ENCODE results near the gene TSHZ1. TPM values are rescaled to one million over a fixed set of nuclear protein-coding genes. Genes with fewer than 3 reads are reported as not detected.

The TSHZ1 gene
- total and polyA plus RNA-seq, 2 of the 8 experiments (the other 6 are each of a cell fraction or from before 2014, with no cell fraction given) = 0.03 to 0.32 TPM

DNA sequence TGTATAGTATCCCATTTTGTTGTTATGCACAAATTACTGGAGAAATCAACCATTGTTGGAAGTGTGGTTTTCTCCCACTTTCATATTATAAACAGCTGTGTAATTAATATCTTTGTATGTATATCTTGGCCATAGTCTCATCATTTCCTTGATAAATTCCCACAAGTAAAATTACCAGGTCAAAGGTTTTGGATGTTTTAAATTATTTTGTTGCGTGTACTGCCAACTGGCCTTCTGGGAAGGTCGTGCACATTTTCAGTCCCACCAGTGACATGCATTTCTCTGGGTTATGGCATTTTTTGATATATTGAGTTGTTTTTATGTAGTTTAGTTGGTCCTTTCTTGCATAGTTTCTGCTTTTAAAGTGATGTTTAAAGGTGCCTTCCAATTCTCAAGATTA, 41.5 kb downstream of the TSHZ1 start (continued):
- no peak for TF ChIP-seq HDAC2 (IDR thresholded peaks at IDR 0.05; ENCODE audit: borderline replicate concordance in 1 of 2, low read depth in 2 of 2, low read length in 2 of 2)
